GM12878 (cell line): ENCODE data around the gene GLI1. TPM values are rescaled to one million over a fixed set of nuclear protein-coding genes. Genes with fewer than 3 reads are reported as not detected.

Experiments
- CBFB ChIP-seq: IDR thresholded peaks from 2 replicates; pipeline ENCODE4 v1.6.1; 2016; ENCODE audit warnings: antibody characterized with exemption, low read depth
- CREM ChIP-seq: IDR thresholded peaks from 2 replicates; pipeline ENCODE4 v1.6.1; 2014; ENCODE audit warnings: antibody characterized with exemption, low read depth
- FOXM1 ChIP-seq: IDR thresholded peaks from 2 replicates; pipeline ENCODE4 v1.6.1; 2012; ENCODE audit warnings: low read depth, mild to moderate bottlenecking, inconsistent platforms, low read length, moderate library complexity
- MTA2 ChIP-seq: fragments of 450-650 bp; IDR thresholded peaks from 2 replicates; pipeline ENCODE4 v1.6.1; 2016; ENCODE audit warnings: low read depth, mild to moderate bottlenecking, moderate library complexity
- RFX5 ChIP-seq: IDR thresholded peaks from 2 replicates; pipeline ENCODE4 v1.6.1; 2011; ENCODE audit warnings: low read depth, low read length, improper control_type of control experiment
- RUNX3 ChIP-seq: IDR thresholded peaks from 2 replicates; pipeline ENCODE4 v1.6.1; 2012; ENCODE audit warnings: low read length, inconsistent platforms
- SMAD1 ChIP-seq: fragments of 450-650 bp; IDR thresholded peaks from 2 replicates; pipeline ENCODE4 v1.6.1; 2018; ENCODE audit warnings: mild to moderate bottlenecking, low read depth; ENCODE audit not compliant: partially characterized antibody
- SP1 ChIP-seq: IDR thresholded peaks from one replicate; pipeline ENCODE4 v1.6.1; 2011; ENCODE audit warnings: low read depth, low read length
- TBL1XR1 ChIP-seq: IDR thresholded peaks from 2 replicates; pipeline ENCODE4 v1.6.1; 2012; ENCODE audit warnings: low read depth, low read length, improper control_type of control experiment
- ZZZ3 ChIP-seq: IDR thresholded peaks from 2 replicates; pipeline ENCODE4 v1.6.1; 2011; ENCODE audit warnings: low read depth; ENCODE audit not compliant: control insufficient read depth, insufficient read length
- polyA plus RNA-seq, 11 experiments: library from polyadenylated mRNA; depleted of rRNA in 4 of 11; unstranded in 6 of 11; stranded (reverse) in 5 of 11; fragments of >200 nt; fragmentation: Nextera tagmentation in 4 of 11; fragmentation: Illumina TruSeq in 1 of 11; extraction: Ambion mirVana in 4 of 11; extraction: Trizol in 1 of 11; gene quantifications; 1 replicate in 1 of 11; 2 replicates in 10 of 11; pipeline versions ENCODE4 v1.2.1 to v1.2.3, GENCODE V29; 2011 to 2016; ENCODE audit warnings: inconsistent platforms in 2 of 11, missing spikeins in 2 of 11, low read depth in 1 of 11
- total RNA-seq, 4 experiments: library from RNA; depleted of rRNA in 3 of 4; stranded (reverse); fragments of >200 nt in 3 of 4; fragmentation: Illumina TruSeq in 1 of 4; extraction: Trizol in 1 of 4; gene quantifications; 2 replicates each; pipeline versions ENCODE4 v1.2.1 to v1.2.3, GENCODE V29; 2013 to 2021
- TF ChIP-seq, protein P1 (sequence below): IDR thresholded peaks from 2 replicates; pipeline ENCODE4 v1.6.1; 2012; ENCODE audit warnings: mild to moderate bottlenecking, low read depth, low read length
- TF ChIP-seq, protein P2 (sequence below): fragments of 450-650 bp; IDR thresholded peaks from 2 replicates; pipeline ENCODE4 v1.6.1; 2017; ENCODE audit warnings: mild to moderate bottlenecking, moderate library complexity

Gene GLI1
- total and polyA plus RNA-seq, 10 of the 15 experiments (the other 5 are each of a cell fraction or from before 2014, with no cell fraction given): 0.27 to 1.2 (median 0.49) TPM

DNA sequence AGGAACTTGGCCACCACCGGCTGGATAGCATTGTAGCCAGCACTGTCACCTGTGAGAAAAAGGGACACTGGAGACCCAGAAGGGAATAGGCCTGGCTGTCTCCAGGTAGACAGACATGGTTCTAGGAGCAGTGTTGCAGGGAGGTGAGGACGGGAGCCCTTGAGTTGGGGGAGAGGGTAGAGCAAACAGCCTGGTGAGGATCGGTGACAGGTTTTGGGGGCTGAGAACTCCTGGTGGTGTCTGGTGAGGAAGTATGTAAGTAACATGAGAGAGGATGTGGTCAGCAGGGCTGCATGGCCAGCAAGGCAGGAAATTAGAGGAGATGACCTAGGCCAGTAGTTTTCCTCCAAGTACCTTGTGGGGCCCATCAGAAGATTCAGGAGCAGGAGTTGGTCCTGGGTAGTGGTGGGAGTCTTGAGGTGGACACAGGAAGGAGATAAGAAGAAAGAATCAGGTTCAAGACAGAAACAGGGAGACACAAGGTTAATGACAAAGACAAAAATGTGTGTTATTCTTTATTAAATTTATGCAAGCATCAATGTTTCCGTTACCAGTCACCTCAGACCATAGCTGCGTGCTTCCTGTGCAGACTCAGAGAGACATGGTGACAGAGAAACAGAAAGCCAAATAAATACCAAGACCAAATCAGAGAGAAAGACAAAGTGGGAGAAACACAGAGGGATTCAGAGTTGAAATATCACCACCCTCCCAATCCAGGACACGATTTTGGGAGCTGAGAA lies 20.0 kb downstream of the GLI1 start, which contains the start of gene ARHGAP9 (continued):
- TF ChIP-seq FOXM1 (peak; percentile 41; the same call in 1 of the 2 replicates), ZZZ3 (no peak), CBFB (peak; percentile 52; the same call in 1 of the 2 replicates), SP1 (peak; percentile 13), RUNX3 (peak; percentile 90), MTA2 (no peak), RFX5 (no peak), CREM (0 out of 2 replicates have a peak, but pooled peaks have one; percentile 18), TBL1XR1 (0 out of 2 replicates have a peak, but pooled peaks have one; percentile 49), SMAD1 (no peak)
- TF ChIP-seq, protein P1, sequence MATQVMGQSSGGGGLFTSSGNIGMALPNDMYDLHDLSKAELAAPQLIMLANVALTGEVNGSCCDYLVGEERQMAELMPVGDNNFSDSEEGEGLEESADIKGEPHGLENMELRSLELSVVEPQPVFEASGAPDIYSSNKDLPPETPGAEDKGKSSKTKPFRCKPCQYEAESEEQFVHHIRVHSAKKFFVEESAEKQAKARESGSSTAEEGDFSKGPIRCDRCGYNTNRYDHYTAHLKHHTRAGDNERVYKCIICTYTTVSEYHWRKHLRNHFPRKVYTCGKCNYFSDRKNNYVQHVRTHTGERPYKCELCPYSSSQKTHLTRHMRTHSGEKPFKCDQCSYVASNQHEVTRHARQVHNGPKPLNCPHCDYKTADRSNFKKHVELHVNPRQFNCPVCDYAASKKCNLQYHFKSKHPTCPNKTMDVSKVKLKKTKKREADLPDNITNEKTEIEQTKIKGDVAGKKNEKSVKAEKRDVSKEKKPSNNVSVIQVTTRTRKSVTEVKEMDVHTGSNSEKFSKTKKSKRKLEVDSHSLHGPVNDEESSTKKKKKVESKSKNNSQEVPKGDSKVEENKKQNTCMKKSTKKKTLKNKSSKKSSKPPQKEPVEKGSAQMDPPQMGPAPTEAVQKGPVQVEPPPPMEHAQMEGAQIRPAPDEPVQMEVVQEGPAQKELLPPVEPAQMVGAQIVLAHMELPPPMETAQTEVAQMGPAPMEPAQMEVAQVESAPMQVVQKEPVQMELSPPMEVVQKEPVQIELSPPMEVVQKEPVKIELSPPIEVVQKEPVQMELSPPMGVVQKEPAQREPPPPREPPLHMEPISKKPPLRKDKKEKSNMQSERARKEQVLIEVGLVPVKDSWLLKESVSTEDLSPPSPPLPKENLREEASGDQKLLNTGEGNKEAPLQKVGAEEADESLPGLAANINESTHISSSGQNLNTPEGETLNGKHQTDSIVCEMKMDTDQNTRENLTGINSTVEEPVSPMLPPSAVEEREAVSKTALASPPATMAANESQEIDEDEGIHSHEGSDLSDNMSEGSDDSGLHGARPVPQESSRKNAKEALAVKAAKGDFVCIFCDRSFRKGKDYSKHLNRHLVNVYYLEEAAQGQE: no peak
- TF ChIP-seq, protein P2, sequence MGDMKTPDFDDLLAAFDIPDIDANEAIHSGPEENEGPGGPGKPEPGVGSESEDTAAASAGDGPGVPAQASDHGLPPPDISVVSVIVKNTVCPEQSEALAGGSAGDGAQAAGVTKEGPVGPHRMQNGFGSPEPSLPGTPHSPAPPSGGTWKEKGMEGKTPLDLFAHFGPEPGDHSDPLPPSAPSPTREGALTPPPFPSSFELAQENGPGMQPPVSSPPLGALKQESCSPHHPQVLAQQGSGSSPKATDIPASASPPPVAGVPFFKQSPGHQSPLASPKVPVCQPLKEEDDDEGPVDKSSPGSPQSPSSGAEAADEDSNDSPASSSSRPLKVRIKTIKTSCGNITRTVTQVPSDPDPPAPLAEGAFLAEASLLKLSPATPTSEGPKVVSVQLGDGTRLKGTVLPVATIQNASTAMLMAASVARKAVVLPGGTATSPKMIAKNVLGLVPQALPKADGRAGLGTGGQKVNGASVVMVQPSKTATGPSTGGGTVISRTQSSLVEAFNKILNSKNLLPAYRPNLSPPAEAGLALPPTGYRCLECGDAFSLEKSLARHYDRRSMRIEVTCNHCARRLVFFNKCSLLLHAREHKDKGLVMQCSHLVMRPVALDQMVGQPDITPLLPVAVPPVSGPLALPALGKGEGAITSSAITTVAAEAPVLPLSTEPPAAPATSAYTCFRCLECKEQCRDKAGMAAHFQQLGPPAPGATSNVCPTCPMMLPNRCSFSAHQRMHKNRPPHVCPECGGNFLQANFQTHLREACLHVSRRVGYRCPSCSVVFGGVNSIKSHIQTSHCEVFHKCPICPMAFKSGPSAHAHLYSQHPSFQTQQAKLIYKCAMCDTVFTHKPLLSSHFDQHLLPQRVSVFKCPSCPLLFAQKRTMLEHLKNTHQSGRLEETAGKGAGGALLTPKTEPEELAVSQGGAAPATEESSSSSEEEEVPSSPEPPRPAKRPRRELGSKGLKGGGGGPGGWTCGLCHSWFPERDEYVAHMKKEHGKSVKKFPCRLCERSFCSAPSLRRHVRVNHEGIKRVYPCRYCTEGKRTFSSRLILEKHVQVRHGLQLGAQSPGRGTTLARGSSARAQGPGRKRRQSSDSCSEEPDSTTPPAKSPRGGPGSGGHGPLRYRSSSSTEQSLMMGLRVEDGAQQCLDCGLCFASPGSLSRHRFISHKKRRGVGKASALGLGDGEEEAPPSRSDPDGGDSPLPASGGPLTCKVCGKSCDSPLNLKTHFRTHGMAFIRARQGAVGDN: no peak; the same call in 1 of the 2 replicates
- TF ChIP-seq, all 136 proteins: peak for 19
